D721Med (cell line): ENCODE results near the gene RNF212B.
"Not testable (repeated sequence)": the region's sequence is repeated elsewhere in the genome, so short reads cannot be mapped to it uniquely, and the experiment has no call there.

Source experiments
- DNase-seq: peaks from one replicate; pipeline ENCODE4 v3.0.0; 2011; ENCODE audit warnings: low spot score; ENCODE audit not compliant: insufficient read length
- FAIRE-seq: peaks from 2 replicates; lab custom pipeline; 2011; peaks lifted over from hg19 to GRCh38; lab: Jason Lieb, UNC
- CTCF ChIP-seq: IDR thresholded peaks from 2 replicates; pipeline ENCODE4 v1.5.1; 2012; ENCODE audit warnings: mild to moderate bottlenecking, control low read depth; ENCODE audit not compliant: insufficient read depth; ENCODE audit errors: missing control alignments

The RNF212B gene

DNA sequence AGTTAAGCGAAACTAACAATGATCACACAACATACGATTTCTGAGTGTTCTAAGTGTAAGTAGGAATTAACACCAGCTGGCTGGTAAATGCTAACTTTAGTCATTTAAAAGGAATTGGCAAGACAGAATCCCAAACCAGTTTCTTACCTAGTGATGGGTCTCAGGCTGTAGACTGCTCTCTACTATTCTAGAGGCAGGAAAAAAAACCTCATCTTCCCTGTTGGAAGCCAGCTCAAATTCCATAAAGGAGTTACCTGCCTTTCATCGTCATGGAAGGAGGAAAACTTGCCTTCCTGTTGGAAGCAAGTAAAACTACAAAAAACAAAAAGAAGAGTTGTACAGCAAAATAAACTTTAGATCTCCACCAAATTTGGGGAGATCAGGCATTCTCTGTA is 30.6 kb upstream of the RNF212B start:
- TF ChIP-seq CTCF, result no peak
- FAIRE-seq (no peak), DNase-seq (no peak)

DNA sequence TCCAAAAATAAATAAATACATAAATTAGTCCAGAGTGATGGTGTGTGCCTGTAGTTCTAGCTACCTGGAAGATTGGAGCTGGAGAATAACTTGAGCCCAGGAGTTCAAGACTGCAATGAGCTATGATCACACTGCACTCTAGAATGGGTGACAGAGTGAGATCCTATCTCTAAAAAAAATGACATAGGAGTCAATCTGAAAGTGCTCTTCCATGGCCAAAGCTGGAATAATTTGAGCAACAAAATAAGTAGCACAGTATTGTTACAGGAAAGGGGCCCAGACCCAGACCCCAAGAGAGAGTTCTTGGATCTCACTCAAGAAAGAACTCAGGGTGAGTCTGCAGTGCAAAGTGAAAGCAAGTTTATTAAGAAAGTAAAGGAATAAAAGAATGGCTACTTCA is 29.4 kb upstream of the RNF212B start:
- FAIRE-seq, result no peak
- no peak for TF ChIP-seq CTCF
- DNase-seq, result no peak

DNA sequence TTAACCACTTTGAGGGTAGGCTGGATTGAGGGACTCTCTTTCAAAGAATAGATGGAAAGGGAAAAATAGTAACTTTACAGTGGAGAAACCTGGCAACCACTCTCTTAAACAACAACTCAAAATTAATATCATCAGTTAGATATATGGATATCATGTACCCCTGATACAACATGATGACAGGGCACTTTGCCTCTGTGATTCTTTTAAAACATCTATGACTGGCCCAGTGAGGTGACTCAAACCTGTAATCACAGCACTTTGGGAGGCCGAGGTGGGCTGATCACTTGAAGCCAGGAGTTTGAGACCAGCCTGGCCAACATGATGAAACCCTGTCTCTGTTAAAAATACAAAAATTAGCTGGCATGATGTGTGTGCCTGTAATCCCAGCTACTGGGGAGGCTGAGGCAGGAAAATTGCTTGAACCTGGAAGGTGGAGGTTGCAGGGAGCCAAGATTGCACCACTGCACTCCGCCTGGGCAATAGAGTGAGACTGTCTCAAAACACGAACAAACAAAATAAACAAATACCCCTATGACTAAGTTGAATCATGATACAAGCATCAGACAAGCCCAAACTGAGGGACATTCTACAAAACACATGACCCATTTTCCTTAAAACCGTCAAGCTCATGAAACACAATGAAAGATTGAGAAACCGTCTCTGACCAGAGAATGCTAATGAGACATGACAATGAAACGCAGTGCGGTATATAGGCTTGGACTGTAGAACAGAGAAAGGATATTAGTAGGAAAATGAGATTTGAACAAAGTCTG is 27.9 kb upstream of the RNF212B start:
- no peak for TF ChIP-seq CTCF
- FAIRE-seq (no peak), DNase-seq (no peak)

DNA sequence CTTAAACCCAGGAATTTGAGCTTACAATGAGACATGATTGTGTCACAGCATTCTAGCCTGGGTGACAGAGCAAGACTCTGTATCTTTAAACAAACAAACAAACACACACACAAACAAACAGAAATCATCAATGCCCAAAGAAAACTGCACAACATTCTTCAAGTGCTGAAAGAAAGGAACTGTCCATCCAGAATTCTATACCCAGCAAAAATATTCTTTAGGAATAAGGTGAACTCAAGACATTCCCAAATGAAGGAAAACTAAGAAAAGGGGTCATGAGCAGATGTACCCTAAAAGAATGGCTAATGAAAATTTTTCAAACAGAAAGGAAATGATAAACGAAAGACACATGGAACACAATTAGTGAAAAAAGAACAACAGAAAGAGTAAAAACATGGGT is 22.3 kb upstream of the RNF212B start:
- DNase-seq, result no peak
- FAIRE-seq, result no peak
- no peak for TF ChIP-seq CTCF

- no peak for DNase-seq
- no peak for FAIRE-seq
- TF ChIP-seq CTCF, result no peak
Measured at GRCh38 chr14:23217032-23218020, 20.4 kb upstream of the RNF212B start.

- DNase-seq, result no peak
- FAIRE-seq, result no peak
- TF ChIP-seq CTCF, result no peak
Measured at GRCh38 chr14:23219075-23219474, 18.7 kb upstream of the RNF212B start.

- not testable (repeated sequence) for DNase-seq
Measured at GRCh38 chr14:23224958-23225357, 12.8 kb upstream of the RNF212B start.

More at GRCh38 chr14:23224958-23225357, 12.8 kb upstream of the RNF212B start:
- not testable (repeated sequence) for FAIRE-seq
